Breast epithelium (tissue), 3 donors: Measurements from ENCODE around the gene EARS2.

Experiments
- POLR2A ChIP-seq: fragments of 450-650 bp; IDR thresholded peaks from one replicate; pipeline ENCODE4 v1.6.1; 2016; ENCODE audit warnings: antibody characterized with exemption, mild to moderate bottlenecking, moderate library complexity
- POLR2AphosphoS5 ChIP-seq, 3 donors: sonication (generic); formaldehyde crosslinking; IDR thresholded peaks; one replicate each; pipeline ENCODE4 v1.6.1; 2017; ENCODE audit warnings: antibody characterized with exemption in 3 of 3

GRCh38 chr16:23479138-23479537 lies 78.0 kb downstream of the EARS2 start:
- no peak for TF ChIP-seq POLR2A
- TF ChIP-seq POLR2AphosphoS5 (IDR thresholded peaks at IDR 0.05) = no peak
